GM19372 (cell line): ENCODE measurements around the gene MARK4.

Source experiments
- ATAC-seq: cut with Tn5 transposase; IDR thresholded peaks from one replicate; pipeline ENCODE4 v1.9.1; 2021; ENCODE audit warnings: mild to moderate bottlenecking, low read depth, moderate library complexity; ENCODE audit not compliant: unreplicated experiment

The MARK4 gene

DNA sequence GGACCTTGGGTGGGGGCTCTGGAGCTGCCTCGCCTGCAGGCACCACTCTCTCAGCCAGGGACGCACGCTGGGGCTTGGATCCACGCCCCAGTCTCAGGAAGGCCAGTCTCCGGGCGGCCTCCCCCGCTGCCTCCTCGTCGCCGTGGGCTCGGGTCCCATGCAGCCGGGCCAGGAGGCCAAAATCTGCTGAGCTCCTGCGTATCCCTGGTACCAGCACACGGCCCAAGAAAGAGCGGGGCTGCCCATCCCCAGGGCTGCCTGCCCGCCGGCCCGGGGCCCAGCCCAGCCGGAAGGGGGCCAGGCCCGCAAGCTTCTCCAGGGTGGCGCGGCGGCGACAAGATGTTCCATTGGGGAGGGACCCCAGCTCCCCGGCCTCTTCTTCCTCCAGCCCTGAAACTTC is 12.5 kb upstream of the MARK4 start:
- no peak for ATAC-seq

DNA sequence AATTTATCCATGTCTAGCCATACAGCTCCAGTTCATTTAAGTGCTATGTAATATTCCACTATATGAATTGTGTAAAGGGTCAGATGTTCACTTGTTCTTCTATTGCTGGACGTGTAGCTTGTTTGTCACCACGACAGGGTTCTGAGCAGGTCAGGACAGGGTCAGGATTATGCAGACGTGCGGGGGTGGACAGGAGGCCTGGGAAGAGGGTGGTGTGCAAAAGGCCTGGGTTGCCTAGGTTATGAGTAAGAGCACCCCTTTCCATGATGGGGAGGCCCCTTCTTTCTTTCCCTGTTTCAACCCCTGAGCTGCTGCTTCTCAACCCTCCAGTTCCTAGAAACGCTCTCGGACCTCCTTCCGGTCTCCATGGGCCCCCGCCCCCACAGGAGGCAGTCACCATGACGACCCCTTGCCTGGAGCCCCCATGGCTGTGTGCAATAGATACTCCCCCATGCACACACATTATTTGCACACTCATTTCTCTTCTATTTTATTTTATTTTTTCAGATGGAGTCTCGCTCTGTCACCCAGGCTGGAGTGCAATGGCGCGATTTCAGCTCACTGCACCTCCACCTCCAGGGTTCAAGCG is 7.8 kb upstream of the MARK4 start:
- no peak for ATAC-seq

DNA sequence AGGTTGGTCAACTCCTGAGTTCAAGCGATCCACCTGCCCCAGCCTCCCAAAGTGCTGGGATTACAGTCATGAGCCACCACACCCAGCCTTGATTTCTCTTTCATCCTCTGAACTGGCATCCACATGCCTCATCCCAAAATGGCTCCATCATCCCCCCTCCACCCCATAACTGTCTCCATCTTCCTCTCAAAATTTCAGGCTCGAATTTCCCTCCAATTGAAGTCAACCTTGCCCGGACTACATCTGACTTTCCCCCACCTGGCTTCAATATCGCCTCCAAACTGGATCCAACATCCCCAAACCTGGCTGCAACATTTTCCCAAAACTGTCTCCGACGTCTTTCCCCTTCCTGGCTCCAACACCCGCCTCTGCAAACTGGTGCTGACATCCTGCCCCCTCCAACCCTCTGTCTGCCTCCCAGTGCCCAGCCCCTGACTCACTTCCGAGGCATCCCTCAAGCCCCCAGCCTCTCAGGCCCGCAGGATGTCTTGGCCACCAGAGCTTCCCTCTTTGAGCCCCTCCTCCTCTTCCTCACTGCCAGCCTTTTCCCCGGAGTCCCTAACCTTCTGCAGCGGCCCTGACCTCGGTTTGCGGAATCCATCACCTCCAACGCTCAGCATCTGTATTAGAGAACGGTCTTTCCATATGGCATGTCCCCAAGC is 6.8 kb upstream of the MARK4 start:
- no peak for ATAC-seq

DNA sequence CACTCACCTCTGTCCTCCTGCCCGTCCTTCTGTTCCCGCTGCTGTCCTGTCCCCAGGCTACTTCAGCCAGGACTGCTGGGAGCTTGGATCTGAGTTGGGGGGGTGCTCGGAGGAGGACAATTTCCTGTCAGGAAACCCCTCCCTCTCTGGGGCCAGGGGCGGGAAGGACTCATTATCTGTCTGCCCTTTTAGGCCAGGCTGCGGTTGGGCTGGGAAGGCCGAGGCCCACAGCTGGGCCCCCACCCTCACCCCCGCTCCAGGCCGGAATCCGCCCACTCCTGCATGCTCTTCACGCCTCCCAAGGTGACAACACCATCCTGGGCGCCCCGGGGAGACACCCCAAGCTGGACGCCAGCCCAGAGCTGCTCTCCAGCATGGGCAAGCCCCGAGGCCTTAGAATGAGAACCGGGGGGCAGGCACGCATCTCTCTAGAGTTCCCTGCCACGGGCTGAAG is 5.7 kb upstream of the MARK4 start, which contains the start of gene EXOC3L2:
TSS of gene EXOC3L2 (minus strand) at position 74 of the 454 bp plus-strand sequence. CDS start 6,362 bp downstream, outside the sequence.
- ATAC-seq: no peak

DNA sequence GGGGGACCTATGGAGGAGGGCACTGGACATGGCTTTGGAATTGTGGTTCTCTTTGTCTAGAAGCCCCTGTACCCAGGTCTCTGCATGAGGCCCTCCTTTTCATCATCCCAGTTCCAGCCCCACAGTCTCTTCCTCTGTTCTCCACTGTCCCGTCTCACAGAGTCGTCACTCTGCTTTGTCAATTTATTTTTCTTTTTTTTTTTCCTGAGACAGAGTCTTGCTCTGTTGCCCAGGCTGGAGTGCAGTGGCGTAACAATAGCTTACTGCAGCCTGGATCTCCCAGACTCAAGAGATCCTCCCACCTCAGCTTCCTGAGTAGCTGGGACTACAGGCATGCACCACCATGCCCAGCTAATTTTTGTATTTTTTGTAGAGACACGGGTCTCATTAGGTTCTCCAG is 5.2 kb upstream of the MARK4 start:
- ATAC-seq: no peak

DNA sequence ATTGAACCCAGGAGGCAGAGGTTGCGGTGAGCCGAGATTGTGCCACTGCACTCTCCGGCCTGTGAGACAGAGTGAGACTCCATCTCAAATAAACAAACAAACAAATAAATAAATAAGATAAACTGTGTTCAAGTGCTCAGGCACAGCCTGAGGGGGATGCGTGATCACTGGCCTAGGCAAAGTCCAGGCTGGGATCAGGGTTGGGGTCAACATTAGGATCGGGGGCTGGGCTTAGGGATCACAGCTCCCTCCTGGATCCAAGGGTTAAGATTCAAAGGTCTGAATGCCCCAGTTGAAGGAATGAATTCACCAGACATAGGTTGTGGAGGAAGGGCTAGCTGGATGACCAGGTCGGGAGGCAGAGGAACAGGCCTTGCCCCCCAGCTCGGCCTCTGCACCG is 3.9 kb upstream of the MARK4 start:
- no peak for ATAC-seq

DNA sequence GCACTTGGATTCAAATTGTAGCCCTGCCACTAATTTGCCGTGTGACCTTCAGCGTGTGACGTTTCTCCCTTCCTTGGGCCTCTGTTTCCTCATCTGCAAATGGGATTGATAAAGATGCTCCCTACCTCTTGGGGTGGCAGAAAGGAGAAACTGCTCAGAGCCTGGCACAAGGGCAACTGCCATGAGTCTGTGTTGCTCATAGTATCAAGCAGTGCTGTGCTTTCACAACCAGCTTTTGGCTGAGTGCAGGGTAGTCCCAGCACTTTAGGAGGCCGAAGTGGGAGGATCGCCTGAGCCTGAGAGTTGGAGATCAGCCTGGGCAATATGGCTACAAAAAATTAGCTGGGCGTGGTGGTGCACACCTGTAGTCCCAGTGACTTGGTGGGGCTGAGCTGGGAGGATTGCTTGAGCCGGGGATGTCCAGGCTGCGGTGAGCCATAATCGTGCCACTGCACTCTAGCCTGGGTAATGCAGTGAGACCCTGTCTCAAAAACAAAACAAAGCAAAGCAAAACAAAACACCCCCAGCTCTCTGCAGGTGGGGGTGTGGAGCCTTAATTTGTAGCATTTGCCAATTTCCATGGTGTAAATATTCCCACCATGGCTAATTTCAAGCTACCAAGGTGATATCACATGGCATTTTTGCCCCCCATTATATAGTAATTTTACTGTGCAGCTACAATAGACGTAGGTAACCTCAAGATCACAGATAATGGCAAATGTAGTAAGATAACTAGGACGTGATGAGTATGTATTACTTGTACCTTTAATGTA is 1.6 kb upstream of the MARK4 start:
- no peak for ATAC-seq

DNA sequence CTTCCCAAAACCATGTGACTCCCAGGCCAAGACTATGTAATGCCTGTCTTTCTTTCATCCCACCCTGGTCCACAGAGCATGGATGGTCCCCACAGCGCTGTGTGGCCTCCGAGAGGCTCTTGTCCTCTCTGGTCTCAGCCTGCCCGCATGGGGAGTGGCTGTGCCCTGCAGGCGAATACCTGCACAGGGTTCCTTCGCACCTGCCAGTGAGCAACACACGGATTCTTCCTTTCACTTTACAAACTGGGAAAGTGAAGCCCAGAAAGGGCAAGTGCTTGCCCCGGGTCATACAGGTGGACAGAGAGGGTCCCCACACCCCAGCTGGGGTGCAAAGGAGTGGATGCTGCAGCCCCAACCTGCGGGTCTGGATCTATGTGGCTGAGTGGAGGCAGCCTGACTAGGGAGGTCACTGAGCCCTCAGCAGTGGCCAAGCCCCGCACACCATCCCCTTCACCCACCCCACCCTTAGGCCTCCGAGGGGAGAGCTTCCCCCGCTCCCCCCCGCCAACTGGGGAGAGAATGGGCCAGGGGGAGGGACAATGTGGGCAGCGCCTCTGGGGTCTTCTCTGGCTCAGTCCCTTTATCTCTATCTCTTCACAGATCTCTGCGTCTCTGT is 747 bp upstream of the MARK4 start:
- ATAC-seq: no peak

DNA sequence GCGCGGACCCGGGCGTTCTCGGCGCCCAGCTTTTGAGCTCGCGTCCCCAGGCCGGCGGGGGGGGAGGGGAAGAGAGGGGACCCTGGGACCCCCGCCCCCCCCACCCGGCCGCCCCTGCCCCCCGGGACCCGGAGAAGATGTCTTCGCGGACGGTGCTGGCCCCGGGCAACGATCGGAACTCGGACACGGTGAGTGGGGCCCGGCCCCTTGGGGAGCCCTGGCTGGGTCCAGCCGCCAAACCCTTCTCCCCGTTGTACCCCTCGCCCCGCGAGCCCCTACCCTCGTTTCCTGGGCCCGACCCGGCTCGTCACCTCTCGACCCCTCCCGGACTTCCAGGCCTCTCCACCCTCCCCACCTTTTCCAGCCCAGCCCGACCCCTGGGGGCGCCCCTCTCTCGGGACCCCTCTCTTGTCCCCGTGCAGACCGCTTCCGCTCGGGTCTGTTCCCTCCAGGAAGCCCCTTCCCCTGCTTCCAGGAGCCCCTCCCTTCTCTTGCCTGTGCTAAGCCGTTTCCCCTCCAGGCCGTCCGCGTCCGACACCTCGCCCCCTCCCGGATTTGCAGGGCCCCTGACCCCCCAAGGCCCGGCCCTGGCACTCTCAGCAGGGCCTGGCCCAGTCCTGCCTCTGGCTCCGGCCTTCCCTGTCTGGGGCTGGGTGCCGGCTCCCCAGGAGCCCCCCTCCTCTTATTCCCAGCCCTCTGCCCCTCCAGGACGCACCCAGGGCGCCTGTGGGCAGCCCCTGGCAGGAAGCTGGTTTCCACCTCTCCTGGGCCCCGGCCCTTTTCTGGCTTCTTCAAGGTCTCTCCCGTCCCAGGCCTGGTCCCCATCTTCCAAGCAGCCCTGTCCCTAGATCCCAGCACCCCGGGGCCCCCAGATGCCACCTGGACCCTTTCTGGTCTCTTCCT is 632 bp downstream of the MARK4 start:
- no peak for ATAC-seq

DNA sequence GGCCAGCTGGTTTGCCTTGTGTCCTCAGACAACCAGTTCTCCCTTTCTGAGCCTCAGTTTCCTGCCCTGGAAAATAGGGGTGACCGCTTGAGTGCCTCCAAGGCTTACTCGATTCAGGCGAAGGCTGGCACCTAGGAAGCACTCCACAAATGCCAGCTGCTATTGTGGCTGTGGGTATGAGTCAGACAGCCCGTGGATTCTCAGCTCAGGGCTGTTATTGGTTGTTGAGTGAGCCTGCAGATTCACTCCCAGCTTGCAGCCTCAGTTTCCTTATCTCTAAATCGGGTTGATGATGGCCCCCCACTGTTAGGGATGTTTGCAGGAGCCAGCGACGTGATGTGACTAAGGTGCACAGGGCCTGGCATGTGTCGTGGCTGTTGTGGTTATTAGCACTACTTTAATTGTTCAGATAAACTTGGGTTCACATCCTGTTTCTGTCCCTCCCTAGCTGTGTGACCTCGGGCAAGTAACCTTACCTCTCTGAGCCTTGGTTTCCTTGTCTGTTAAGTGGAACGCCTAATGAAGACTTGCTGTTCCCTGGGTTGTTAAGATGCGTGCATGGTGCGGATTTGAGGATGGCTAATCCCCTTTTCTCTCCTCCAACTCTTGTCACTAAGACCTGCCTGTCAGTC is 2.4 kb downstream of the MARK4 start:
- ATAC-seq: no peak

DNA sequence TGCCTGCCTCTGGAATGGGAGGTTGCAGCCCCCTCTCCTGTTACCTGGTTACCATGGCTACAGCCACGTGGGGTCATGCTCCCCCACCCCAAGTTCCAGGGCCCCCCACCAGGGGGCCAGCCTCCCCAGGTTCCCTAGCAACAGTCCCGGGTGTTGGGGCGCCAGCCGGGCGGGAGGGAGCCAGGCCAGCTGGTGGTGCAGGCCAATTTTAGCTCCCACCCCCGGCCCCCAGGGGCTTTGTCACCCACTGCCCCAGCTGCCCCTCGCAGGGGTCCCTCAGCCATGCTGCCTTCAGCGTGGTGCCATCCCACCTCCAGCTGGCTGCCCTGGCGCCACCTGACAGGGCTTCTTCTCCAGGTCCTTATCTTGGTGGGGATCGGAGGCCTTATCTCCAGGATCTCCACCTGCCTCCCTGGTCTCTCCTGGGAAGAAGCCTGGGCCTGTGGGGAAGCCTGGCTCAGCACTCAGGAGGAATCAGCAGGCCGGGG is 3.0 kb downstream of the MARK4 start:
- ATAC-seq: no peak

DNA sequence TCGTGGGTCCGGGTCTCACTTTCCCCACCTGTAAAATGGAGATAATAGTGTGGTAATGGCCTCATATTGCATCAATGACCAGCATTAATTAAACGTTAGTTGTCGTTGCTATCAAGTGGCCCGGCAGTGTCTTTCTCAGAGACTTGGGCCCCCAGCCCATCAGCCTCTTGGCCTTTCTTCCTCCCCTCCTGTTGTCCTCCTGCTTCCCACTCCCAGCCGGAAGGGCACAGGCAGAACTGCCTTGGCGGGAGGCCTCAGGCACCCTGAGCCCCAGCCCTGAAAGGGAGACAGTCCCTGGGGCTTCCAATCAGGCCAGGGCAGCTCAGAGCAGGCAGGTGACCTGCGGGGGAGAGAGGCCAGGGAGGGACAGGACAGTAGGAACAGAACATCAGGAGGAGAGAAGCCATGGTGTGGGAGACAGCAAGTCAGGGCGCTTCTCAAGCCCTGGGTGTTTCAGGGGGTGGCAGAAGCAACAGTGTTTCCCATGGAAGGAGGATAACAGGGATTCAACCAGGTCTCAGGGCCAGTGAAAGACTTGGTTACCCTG is 4.6 kb downstream of the MARK4 start:
- no peak for ATAC-seq

DNA sequence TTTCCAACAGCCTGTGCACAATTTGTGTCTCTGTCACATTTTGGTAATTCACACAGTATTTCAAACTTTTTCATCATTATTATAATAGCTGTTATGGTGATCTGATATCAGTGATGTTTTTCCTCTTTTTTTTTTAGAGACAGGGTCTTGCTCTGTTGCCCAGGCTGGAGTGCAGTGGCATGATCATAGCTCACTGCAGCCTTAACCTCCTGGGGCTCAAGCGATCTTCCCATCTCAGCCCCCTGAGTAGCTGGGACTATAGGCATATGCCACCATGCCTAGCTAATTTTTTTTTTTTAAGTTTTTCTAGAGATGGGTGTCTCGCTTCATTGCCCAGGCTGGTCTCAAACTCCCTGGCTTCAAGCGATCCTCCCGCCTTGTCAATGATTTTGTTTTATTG is 5.8 kb downstream of the MARK4 start:
- ATAC-seq: no peak

DNA sequence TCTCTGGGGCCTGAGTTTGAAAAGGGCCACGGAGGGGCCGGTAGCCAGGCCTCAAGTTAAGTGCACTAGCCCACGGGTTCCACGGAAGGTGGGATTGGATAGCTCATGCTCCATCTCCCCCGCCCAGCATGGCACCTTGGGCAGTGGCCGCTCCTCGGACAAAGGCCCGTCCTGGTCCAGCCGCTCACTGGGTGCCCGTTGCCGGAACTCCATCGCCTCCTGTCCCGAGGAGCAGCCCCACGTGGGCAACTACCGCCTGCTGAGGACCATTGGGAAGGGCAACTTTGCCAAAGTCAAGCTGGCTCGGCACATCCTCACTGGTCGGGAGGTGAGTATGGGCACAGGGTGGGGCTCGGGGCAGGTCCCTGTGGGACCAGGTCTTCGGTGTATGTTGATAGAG is 7.8 kb downstream of the MARK4 start:
- ATAC-seq: no peak

DNA sequence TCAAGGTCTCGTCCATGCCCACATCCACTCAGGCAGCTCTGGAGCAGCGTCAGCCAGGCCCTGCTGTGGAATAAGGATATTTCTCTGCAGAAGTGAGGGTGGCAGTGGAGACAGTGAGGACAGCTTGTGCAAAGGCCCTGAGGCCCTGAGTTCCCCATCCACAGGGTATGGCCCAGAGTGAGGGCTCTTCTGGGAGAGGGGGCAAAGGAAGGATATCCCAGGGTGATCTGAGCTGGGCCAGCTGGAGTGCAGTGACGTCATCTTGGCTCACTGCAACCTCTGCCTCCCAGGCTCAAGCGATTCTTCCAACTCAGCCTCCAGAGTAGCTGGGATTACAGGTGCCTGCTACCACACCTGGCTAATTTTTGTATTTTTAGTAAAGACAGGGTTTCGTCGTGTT is 11.5 kb downstream of the MARK4 start:
- no peak for ATAC-seq

DNA sequence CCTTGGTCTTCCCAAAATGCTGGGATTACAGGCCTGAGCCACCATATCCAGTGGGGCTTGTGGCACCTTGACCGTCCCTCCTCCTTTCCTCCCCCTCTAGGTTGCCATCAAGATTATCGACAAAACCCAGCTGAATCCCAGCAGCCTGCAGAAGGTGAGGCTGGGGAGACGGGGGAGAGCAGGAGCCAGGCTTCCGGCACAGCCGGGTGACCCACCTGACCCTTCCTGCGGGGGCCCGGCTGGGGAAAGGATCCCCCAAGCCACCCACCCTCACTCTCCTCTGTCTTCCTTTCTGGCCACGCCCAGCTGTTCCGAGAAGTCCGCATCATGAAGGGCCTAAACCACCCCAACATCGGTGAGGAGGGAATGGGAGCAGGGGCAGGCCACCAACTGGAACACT is 11.9 kb downstream of the MARK4 start:
- ATAC-seq: no peak

DNA sequence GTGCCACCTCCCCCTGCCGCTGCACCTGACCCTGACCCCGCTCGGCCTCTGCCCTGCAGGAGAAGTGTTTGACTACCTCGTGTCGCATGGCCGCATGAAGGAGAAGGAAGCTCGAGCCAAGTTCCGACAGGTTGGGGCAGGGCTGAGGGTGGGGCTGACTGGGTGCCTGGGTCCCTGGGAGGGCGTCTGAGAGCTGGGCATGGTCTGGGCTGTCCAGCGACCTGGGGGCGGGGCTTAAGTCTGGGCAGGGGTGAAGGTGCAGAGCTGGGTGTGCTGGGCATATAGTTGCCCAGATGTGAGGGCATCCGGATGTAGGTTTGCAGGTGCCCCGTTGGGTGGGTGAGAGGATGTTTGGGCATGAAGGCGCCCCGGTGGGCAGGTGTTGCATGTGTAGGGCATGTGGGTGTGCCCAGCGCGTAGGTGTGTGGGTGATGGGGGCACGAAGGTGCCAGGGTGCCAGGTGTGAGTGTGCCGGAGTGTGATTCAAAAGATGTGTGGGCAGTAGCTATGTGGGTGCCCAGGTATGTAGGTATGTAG is 13.8 kb downstream of the MARK4 start:
- no peak for ATAC-seq

DNA sequence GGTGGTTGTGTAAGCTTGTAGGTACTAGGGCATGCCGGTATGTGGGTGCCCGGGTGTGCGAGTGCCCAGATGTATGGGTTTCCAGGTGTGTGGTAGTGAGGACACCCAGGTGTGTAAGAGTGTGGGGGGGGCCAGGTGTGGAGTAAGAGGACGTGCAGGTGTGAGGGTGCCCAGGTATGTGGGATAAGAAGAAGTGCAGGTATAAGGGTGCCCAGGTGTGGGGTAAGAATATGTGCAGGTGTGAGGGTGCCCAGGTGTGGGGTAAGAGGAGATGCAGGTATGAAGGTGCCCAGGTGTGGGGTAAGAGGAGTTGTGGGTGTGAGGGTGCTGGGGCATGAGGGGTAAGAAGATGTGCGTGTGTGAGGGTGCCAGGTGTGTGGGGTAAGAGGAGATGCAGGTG is 14.3 kb downstream of the MARK4 start:
- ATAC-seq: no peak

DNA sequence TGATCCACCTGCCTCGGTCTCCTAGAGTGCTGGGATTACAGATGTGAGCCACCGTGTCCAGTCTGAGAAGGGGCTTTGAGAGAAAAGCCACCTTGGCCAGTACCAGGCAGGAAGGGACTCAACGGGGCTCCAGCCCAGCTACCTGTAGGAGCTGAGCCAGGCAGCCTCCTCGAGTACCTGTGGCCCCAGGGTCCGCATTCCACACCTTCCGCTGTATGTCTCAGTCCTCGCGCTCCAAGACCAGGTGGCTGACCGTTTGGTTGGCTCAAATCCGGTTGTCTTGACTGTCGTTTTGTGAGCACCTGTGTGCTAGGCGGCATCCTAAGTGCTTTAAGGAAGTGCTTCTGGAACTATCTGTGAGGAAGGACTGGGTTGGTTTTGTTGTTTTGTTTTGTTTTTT is 16.2 kb downstream of the MARK4 start:
- ATAC-seq: no peak
